ENCODE results near the gene NRXN2.
"Not testable (repeated sequence)": the region's sequence is repeated elsewhere in the genome, so short reads cannot be mapped to it uniquely, and the experiment has no call there.

The NRXN2 gene

DNA sequence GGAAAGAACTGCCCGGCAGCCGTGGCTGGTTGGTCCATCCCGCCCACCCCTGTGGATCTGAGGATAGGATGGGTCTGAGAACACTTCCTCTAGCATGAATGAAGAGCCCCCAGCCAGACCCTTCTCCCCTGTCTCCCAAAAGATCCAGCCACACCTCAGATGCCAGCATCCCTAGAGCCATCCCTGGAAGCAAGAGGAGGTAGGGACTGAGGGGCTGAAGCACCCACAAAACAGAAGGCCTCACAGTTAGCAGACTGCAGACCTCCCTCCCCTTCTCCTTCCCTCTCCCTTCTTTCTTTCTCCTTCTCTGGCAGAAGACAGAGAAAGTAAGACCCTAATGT, 1.7 kb downstream of the NRXN2 start:
- no peak for DNase-seq (ENCODE audit: low read depth)

DNA sequence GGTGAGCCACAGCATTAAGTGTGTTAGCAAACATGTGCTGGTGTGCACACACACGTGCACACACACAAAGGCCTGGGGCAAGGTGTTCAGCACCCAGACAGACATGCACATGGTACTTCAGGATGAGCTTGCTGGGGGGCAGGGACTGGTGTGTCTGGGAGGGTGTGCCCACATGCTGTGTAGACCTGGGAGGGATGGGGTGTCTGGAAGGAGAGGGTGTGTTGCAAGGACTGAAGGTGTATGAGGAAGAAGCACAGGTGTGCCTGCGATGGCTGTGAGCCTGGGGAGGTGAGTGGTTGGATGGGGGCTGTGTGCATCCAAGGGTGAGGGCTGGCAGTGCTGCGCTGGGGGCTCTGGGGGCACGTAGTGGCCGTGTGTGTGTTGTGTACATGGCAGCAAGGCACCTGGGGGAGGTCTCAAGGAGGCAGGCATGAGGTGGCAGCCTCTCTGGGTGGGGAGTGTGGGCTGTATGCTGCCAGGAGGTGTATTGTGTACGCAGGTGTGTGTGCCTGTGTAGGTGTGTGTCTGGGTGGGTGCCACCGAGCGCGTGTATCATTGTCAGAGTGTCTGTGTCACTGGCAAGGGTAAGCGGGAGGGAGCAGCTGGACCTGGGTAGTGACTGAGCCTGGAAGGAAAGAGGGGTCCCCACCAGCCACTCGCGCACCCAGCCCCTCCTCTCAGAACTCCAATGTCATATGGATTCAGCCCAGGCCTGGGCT, 2.2 kb downstream of the NRXN2 start:
- DNase-seq (ENCODE audit: low read depth), result no peak

DNA sequence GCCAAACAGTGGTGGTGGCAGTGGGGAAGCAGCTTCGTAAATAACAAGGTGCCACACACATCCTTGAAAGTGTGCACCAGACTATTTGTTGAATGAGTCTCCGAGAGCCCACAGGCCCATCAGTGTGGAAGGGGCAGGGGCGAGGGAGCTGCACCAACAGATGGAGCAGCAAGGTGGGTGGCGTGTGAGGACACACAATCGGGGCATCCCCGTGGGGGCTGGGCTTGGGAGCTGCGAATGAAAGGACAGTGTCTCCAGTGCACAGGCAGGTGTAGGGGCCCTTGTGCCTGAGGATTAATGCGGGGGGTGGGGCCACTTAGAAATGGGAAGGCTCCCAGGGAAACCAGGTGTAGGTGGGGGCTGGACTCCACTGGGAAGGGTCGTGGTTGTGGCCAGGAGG, 2.8 kb downstream of the NRXN2 start:
- DNase-seq (ENCODE audit: low read depth), result no peak

DNA sequence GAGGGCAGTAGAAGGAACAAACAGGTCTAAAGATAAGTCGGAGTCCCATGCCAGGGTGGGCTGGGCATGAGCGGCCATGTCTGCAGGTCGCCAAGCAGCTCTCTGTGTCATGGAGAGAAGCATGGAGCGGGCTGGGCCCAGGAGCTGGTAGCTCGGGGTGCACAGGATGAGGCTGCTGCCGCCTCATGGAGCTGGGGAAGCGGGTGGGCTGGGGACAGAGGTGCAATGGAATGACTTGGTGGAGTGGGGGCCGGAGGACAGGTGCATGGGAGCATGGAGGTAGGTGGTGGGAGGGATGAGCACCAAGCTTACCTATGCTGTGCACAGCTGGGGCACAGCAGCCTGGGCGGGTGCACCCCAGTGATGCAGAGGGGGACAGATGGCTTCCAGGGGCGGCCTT, 3.6 kb downstream of the NRXN2 start:
- no peak for DNase-seq (ENCODE audit: low read depth)

DNA sequence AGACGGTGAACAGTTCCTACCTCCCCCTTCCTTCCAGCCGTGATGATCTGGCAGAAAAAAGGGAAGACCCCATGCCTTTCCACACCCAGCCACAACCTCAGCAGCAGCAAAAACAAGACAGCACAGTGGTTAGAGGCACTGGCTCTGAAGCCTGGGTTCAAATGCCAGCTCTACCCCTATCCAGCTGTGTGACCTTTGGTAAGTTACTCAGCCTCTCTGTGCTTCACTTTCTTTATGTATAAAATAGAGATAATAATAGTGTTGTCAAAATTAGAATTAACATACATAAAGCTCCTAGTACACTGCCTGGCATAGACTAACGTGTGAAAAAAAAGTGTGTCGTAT, 4.2 kb downstream of the NRXN2 start:
- no peak for DNase-seq (ENCODE audit: low read depth)

DNA sequence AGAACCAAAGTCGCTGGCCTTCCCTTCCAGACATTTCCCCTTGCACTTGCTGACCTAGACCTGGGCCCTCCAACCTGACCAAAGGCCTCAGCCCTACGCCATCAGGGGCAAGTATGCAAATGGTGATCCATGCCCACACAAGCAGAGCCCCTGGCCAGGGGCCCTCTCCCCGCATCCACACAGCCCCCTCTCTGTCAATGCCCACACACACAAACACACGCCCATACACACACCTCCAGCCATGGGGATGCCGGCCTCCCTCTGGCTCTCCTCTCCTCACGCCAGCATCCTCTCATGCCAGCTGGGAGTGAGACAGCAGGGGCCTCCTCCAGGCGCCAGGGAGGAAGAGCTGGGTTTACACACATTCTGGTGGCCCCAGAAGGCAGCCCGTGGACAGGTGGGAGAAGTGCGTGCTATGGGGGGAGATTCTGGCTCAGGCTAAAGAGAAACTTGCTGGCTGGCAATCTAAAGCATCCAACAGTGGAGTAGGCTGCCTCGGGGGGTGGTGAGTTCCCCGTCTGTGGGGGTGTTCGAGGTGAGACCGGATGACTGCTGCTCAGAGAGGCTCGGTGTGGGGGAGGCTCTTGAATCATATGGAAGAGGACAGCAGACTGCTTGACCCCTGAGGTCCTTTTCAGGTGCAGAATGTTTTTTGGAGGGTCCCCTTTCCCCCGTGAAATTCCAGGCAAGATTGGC, 4.8 kb downstream of the NRXN2 start:
- no peak for DNase-seq (ENCODE audit: low read depth)

DNA sequence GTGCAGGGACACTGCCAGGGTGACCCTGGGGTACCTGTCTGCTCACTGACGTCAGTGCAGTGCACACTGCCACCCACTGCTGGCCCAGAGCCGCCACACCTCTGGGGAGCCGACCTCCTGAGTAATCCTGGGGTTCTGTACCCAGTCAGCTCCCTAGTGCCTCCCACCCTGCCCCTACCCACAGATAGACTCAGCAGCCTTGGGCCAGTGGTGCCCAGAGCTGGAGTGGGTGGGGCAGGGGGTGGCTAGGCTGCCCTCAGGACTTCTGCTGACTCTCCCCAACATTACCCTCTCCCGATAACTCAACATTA, 5.8 kb downstream of the NRXN2 start:
- DNase-seq (ENCODE audit: low read depth), result no peak

DNA sequence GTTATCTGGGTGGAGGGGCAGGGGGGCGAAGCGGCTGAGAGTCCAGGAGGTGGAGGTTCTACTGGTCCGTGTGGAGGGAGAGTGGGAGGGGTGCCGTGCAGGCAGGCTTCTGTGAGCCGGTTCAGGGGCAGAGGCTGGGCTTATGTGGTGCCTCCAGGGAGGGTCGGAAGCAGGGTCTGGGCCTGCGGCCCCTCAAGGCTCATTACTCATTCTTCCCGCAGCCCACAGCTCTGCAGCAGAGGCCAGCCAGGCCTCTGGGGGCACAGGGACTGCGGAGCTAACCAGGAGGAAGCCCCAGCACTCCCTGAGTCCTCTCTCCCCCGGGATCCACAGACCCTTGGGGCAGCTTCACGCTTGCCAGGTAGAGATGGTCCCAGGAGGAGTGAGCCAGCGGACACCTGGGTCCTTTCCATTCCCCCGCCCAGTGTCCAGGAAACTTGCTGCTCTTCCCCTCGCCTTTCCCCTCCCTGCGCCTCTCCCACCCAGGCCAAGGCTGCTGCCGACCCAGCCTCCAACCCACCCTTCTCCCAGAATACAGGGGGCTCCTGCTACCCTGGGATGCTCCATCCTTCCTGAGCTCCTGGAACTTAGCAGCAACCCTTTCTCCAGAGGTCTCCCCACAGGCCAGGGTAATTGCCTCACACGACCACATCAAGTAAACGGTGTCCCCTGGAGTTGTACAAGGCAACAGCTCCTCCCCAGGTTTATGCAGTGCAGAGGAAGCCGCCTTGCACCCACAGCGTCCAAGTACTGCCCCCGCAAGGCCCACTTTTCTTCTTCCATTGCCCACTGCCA, 6.3 kb downstream of the NRXN2 start:
- DNase-seq (ENCODE audit: low read depth), result no peak

DNA sequence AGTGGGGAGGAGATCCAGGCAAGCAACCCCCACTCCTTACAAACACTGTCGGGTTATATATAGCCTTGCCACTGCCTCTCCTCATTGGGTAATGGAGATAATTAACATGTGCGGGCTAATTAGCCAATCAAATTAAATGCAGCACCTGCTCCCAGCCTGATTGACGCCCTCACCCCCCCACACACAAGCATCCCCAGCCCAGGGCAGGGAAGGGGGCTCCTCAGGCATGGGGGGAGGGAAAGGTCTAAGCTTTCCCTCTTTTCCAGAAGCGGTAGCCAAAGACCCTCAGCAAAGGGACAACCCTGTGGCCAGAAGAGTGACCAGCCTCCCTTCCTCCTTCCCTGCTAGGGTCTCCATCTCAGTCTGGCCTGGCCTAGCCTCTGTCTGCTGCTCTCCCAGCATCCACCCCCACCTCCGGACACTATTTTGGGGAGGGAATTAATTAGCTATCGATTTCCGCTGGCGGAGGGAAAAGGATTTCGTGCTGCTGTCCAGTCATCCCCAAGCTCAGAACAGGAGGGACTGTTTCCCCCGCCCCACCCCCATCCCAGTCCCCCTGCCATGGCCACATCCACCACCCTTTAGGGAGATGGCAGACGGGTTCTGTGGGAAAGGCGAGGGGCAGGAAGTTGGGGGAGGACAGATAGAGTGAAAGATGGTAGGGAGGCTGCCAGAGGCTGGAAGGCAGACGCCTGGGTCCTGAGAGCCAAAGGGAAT, 7.1 kb downstream of the NRXN2 start:
- DNase-seq (ENCODE audit: low read depth), result no peak

DNA sequence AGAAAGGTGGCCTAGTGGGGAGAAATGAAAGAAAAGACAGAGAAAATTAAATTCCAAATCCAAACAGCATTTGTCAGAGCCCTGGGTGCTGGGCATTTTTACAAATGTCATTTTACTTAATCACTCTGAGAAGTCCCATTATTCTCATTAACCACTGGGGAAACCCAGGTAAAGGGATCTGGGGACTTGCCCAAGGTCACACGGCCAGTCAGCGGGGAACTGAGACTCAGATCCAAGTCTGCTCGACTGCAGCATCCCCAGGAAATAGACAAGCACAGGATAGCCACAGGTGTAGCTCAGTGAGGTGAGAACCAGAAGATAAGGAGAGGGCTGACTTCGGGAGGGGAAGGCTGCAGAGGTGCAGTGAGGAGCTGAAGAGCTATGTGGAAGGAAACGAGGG, 7.9 kb downstream of the NRXN2 start:
- DNase-seq (ENCODE audit: low read depth), result no peak

DNA sequence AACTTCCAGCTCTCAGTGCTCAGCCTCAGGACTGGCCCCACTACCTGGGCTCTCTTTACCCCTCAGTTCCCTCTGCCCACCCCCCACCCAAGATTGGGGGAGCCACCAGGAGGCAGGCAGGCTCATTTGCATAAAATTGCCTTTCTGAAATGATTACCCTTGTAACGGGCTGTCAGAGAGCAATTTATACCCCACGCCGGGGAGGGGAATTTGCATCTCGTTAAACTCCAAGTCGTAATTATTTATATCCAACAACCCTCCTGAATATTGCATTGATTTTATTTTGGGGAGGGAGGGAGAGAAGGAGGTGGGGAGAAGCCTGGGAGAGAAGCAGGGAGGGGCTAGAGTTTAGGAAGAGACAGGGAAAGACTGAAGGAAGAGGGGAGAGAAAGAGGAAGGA, 8.3 kb downstream of the NRXN2 start:
- DNase-seq (ENCODE audit: low read depth), result no peak

DNA sequence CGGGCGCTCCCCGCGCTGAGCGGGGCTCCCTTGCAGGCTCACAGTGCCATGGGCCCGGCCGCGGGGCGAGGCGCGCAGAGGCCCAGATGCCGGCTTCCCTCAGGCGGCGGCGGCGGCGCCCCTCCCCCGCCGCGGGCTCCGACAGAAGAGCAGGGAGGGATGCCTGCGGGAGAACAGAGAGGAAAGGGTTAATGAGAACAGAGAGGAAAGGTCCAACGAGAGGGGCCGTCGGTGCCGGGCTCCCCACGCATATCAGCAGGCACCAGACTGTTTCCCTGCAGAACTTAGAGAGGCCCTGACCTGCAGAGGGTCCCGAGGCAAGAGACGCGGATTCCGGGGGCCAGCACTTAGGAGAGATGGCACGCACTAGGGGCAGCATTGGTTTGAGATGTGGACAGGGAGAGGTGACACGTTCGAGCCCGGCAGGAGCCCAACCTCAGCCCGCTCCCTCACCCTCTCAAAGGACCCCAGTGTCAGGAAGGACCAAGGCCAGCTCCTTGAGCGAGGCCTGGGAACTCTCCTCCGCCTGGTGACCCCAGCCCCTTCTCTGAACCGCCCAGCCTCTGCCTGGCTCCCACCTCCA, 9.1 kb downstream of the NRXN2 start:
- no peak for DNase-seq (ENCODE audit: low read depth)

DNA sequence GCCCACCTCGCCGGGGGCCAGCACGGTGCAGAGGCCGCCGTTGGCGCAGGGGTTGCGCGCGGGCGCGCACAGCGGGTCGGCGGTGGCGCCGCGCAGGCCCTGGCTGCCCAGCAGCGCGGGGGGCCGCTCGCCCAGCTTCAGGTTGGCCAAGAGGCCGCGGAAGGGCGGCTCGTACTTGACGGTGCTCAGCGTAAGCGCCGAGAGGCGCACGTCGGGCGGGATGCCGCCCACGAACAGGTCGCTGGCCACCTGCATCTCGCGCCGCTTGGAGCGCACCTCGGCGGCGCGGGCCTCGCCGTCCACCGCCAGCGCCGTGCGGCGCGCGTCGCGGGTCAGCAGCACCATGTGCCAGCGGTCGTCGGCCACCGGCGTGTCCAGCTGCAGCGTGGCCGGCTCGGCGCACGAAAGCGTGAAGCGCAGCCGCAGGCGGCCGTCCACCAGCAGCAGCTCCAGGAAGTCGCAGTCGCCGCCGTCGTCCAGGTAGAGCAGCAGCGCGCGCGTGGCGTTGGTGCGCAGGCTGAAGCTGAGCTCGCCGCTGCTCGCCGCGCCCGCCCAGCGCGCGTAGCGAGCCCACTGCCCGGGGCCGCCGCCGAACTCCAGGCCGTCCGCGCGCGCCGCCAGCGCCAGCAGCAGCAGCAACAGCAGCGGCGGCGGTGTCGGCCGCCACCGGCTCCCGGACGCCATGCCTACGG, 9.8 kb downstream of the NRXN2 start:
- DNase-seq (ENCODE audit: low read depth), result no peak

DNA sequence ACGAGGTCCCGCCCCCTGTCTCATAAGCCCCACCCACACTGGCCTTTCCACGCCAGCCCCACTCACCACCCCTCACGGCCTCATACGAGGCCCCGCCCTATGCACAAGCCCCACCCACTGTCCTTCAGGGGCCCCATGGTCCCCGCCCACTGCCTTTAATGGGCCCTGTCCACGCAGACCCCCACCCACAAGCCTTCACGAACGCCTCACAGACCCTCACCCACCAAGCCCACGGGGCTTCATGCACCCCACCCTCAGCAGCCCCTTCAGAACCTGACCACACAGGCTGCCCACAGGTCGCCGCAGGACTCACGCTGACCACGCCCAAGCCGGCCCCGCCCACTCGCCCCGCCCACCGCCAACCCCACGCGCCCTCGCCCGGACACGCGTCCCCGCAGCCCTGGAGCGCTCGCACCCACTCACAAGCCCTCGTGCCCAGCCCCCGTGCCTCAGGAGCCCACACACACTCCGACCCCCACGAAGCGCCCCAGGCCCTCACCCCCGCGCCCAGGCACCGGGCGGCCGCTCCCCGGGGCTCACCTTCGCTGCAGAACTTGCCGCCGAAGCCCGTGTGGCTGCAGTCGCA, 10.5 kb downstream of the NRXN2 start:
- no peak for DNase-seq (ENCODE audit: low read depth)

DNA sequence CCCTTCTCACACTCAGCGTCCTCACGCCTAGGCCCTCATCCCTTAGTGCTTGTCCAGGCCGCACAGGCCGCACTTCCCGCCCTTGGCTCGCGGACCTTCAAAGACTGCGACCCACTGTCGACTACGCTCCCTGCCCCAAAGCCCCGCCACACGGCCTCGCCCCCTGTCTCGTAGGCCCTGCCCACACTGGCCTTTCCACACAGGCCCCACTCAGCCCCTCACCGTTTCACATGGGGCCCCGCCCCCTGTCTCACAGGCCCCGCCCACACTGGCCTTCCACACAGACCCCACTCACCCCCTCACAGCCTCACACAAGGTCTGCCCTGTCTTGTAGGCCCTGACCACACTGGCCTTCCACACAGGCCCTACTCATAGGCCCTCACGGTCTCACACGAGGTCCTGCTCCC, 11.0 kb downstream of the NRXN2 start:
- DNase-seq (ENCODE audit: low read depth), result no peak

DNA sequence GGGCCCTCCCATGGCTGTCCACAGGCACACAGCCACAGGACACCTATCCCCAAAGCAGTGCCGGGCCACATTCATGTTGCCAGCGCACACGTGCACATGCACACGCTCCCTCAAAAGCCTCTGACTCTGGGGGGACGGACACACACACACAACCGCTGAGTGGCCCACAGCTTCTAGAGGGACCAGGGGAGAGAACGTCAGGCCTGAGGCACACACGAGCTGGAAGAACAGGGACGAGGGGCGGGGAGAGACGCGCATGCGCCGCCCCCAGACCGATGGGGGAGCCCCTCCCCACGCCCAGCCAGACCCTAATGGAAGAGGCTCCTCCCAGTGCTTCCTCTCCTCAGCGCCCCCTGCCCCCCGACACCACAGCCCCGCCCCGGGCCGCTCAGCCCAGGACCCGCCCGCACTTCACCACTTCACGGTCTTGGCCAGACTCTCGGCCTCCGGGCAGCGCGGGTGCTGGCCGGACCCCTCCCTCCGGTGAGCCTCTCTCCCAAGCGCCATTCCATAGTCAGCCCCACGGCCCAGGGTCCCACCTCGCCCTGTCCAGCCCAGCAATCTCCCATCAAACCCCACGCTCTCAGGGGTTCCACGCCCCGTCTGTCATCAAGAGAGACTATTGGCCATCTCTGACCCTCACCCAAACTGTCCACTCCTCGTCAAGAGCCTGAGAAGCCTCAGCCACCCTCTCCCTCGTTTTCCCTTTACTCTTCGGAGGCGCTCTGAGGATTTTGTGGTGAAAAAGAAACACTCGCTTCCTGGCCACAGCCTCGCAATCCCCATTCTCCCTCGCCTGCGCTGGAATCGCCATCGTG, 11.7 kb downstream of the NRXN2 start:
- DNase-seq (ENCODE audit: low read depth), result no peak

DNA sequence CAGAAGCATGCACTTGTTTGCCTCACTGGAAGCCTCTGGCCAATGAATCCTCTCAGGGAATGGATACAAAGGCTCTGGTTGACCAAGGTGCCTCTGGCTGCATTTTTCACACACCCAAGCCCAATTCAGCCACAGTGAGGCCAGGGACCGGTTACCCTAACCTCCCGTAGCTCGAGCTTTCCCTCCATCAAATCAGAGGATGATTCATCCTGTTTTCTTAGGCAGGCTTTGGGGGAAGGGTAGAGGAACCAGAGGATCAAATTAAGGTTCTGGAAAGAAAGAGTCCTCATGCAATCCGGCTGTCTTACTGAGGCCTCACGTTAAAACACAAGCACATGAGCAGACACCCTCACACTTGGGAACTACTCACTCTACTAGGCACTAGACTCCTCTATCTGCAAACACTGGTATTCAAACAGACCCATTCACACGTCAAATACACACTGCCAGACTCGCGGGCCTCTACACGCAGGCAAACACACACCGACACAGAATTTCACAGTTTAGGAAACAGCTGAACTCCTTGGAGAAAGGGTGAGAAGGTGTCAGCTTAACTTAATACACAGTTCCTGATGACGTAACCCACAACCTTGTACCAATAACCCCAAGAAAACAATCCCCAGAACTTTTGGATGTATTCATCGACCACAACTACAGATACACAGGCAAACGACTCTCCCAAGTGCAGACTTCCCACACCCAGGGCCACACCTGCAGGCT, 12.4 kb downstream of the NRXN2 start:
- no peak for DNase-seq (ENCODE audit: low read depth)

DNA sequence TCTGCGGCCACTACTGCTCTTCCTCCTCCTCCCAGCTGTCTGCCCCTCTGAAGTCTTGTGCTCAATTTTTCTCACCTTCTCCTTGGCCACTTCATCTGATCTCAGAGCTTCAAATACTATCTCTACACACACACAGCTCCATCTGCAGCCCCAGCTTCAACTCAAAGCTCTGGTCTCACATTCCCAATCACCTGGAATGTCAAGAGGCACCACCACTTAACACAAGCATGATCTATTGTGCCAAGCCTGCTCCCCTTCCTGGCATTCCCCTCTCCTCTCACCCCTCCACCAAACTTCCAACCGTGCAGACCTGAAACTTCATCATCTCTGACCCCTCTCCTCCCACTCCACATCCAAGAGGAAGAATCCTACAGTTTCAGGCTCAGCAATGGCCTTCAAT, 17.5 kb downstream of the NRXN2 start:
- no peak for DNase-seq (ENCODE audit: low read depth)

DNA sequence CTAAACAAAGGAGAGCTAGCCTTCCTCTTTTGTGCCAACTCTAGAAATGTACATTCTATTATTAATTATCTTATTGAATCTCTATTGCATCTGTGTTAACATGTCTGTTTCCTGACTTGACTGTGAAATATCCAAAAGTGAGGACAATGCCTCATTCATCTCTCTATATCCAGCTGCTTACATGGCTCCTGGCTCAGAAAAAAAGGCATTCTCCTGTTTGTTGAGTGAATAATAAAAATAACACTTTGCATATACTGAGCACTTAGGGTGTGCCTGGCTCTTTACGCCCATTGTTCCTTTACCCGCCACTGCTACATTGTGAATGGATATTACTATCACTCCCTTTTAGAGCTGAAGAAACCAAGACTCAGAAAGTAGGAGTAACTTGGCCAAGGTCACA, 19.9 kb downstream of the NRXN2 start:
- no peak for DNase-seq (ENCODE audit: low read depth)

DNA sequence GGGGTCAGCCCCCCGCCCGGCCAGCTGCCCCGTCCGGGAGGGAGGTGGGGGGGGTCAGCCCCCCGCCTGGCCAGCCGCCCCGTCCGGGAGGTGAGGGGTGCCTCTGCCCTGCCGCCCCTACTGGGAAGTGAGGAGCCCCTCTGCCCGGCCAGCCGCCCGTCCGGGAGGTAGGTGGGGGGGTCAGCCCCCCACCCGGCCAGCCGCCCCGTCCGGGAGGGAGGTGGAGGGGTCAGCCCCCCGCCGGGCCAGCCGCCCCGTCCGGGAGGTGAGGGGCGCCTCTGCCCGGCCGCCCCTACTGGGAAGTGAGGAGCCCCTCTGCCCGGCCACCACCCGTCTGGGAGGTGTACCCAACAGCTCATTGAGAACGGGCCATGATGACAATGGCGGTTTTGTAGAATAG, 21.0 kb downstream of the NRXN2 start:
- DNase-seq (ENCODE audit: low read depth), result not testable (repeated sequence)

Data from stimulated activated CD8-positive, alpha-beta memory T cell treated with anti-CD3 and anti-CD28 coated beads, Interleukin-15, amount 100 ng/mL, for 1 hour (primary cell).